ENCODE measurements around the gene RAB40AL.

The RAB40AL gene

GRCh38 chrX:102983205-102983604, 46.1 kb downstream of the RAB40AL start:
- no peak for DNase-seq

GRCh38 chrX:102985192-102985591, 48.1 kb downstream of the RAB40AL start:
- DNase-seq = no peak
